ENCODE results near the gene VSTM4.

VSTM4 gene

GRCh38 chr10:49091450-49092210 lies 23.7 kb downstream of the VSTM4 start:
- DNase-seq (ENCODE audit: low read depth in 2 of 2) = no peak

DNA sequence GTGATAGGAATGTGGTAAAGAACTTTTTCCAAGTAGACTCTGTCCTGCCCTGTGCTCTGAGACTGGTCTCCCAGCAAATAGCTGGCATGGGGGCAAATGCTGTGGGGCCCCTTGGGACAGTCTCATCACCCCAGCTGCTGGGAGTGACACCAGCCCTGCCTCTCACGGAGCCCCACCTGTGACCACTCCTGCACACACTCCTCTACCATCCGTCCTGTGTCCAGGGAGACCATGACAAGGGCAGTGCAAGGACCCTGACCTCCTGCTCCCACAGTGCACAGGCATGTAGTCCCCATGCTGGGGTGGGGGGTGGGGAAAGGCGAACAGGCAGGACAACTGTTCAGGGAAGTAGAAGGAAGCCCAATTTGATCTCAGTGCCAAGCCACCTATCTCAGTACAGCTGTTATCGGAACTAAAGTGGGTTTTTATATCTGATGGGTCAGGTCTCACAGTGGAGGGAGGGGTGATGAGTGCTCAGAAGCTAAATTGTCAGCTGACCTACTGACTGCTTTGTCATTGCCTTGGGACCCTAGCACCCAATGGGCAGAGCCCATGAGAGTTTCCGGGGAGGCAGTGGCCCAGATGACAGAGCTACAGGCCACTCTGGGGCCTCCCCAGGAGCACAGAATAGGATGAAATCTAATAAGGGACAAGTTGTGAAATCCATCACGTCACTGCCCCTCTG lies 24.5 kb downstream of the VSTM4 start:
- DNase-seq (ENCODE audit: low read depth in 2 of 2) = no peak

GRCh38 chr10:49090189-49090575 lies 25.1 kb downstream of the VSTM4 start:
- DNase-seq (ENCODE audit: low read depth in 2 of 2) = no peak

DNA sequence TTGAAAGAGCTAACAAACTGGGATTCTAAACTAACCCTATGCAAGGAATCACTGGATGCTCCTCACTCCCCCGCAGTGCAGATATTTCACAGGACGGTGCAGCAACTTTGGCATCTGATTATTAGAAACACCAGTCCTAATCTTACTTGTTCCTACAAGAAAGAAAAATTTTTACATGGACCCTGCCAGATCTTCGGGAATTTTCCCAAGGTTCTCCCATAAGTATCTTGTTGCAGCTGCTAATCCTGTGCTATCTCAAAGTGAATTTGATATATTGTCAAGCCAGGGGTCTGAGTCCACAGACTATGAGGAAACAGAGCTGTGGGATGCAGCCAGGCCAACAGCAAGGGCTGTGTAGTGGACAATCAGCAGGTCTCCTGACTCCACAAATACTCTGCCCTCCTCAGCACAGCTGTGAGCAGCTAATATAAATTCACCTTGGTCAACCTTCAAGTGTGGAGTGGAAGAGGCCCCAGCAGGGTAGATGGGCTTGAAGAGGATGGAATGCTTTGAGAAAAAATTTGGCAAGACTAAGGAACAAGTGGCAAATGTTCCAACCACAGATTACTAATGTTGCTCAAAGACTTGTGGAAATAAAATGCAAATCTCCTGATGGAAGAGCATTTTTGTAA lies 25.6 kb downstream of the VSTM4 start:
- no peak for DNase-seq (ENCODE audit: low read depth in 2 of 2)

DNA sequence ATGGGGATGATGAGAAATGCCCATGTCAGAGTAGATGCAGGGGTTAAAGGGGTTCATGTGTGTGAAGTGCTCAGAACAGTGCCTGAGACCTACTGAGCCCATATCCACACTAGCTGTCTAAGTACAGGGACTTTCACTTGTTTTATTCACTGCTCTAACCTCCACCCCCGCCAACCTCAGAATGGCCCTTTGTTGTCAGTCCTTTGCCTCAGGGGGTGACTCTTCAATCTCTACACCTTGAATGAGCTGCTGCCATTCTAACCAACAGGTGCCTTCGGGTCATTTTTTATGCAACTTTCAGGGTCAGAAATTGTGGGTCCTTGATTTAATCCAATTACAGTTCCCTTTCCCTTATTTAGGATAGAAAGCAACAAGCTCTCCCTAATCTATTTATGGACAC lies 26.2 kb downstream of the VSTM4 start:
- no peak for DNase-seq (ENCODE audit: low read depth in 2 of 2)

- no peak for DNase-seq (ENCODE audit: low read depth in 2 of 2)
Measured at GRCh38 chr10:49086889-49087288, 28.4 kb downstream of the VSTM4 start.

GRCh38 chr10:49083261-49083660 lies 32.1 kb downstream of the VSTM4 start:
- DNase-seq (ENCODE audit: low read depth in 2 of 2) = no peak

GRCh38 chr10:49082766-49083165 lies 32.6 kb downstream of the VSTM4 start:
- no peak for DNase-seq (ENCODE audit: low read depth in 2 of 2)

DNA sequence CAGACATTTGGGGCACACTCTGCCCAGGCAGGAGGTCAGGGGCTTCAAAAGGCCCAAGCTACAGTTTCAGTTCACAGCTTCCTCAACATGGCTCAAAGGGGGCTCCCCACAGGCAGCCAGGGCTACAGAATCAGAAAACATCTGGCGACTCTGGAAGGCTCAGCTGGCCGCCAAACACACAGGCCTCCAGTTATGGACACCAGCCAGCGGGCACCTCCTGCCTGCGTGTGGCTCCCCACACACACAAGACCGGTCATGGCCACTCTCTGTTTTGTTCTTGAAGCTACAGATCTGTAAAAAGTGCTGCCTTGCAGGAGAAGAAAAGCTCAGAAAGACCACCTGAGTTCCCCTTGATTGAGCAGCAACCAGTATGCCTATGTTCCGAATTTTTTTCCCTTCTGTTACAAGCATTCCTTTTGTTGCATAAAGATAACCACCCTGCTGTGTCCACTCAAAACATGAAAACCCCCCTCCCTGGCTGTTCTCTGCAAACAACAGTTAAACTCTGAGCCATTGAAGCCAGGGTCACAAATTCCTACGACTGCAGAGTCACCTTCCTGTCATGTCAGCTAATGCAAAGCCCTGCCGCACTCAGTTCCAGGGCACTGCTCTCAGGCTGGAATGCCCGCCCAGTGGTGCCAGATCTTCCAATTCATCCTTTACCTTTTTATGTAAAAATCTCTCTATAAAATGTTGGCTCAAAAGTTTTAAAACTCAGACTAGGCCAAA lies 33.6 kb downstream of the VSTM4 start:
- no peak for DNase-seq (ENCODE audit: low read depth in 2 of 2)

GRCh38 chr10:49080965-49081364 lies 34.4 kb downstream of the VSTM4 start:
- DNase-seq (ENCODE audit: low read depth in 2 of 2) = no peak

GRCh38 chr10:49080071-49080470 lies 35.3 kb downstream of the VSTM4 start:
- no peak for DNase-seq (ENCODE audit: low read depth in 2 of 2)

DNA sequence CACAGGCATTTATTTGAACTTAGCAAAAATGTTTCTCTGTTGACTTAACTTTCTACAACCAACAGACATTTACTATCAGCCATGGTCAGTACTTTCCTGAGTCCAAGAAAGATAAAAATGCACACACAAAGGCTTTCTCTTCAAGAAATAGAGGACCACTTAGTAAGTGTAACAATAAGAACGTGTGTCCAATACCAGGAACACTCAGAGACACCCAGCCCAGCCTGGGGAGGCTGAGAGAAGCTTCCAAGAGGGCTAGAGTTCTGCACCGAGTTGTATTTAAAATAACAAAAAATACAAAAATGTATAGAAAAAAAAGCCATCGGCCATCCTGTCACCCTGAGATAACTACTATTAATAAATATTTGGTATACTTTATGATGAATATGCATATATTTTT lies 35.8 kb downstream of the VSTM4 start:
- no peak for DNase-seq (ENCODE audit: low read depth in 2 of 2)

DNA sequence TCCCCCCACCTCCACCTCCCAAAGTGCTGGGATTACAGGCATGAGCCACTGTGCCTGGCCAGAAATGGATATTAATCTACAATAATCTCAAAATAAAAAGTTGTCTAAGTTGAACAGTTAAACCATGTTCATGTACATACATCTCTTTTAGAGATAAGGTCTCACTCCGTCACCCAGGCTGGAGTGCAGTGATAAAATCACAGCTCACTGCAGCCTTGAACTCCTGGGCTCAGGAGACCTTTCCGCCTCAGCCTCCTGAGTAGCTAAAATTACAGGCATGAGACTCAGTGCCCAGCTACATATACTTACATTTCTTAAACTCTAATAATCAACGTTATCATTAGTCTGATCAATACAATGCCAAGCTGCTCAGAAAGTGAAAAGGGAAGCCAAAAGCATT lies 36.2 kb downstream of the VSTM4 start:
- DNase-seq (ENCODE audit: low read depth in 2 of 2) = no peak

DNA sequence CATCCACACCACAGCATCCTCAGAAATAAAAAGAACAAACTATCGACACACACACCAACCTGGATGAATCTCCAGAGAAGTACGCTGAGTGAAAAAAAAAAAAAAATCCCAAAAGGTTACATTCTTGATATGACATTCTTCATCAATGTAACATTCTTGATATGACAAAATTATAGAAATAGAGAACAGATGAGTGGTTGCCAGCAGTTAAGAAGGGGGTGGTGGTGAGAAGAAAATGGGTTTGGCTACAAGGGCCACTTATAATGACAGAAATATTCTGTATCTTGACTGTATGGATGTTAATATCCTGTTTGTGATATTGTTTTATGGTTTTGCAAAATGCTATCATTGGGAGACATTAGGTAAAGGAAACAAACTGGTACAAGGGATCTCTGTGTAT lies 36.9 kb downstream of the VSTM4 start:
- DNase-seq (ENCODE audit: low read depth in 2 of 2) = no peak

- DNase-seq (ENCODE audit: low read depth in 2 of 2) = no peak
Measured at GRCh38 chr10:49076741-49077521, 38.4 kb downstream of the VSTM4 start.

DNA sequence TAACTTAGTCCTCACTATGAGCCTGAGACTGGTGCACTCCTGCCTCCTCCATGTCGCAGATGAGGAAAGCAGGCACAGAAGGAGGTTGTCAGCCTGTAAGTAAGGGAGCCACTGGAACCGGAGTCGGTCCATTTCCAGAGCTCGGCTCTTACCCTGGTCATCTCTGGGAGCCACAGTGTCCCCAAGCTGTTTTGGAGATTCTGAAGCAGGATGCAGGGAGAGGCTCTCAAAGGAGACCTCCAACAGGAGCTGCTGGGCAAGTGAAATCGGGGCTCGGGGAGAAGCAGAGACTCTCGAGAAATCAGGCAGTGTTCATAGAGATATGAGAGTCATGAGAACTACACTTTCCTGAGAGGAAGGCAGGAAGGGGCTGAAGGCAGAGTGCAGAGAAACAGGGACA lies 39.0 kb downstream of the VSTM4 start:
- no peak for DNase-seq (ENCODE audit: low read depth in 2 of 2)

DNA sequence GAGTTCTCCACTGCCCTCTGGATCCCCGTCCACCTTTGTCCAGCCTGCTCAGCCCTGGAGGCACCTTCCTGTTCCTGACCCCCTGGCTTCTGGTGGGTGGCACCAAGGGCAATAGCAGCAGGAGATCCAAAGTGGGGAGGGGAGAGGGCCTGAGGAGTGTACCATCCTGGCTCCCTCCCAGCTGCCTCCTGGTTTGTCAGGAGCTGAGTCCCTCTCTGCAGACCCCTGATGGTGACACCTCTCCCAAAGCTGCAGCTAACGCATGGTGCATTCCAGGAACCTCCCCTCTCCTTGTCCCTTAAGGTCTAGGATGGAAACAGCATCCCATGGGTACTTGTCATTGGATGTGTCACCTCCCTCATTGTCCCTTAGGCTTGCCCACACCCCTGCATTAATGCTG lies 39.6 kb downstream of the VSTM4 start:
- no peak for DNase-seq (ENCODE audit: low read depth in 2 of 2)

- no peak for DNase-seq (ENCODE audit: low read depth in 2 of 2)
Measured at GRCh38 chr10:49074836-49075682, 40.3 kb downstream of the VSTM4 start.

GRCh38 chr10:49072166-49072885 lies 43.0 kb downstream of the VSTM4 start:
- no peak for DNase-seq (ENCODE audit: low read depth in 2 of 2)

DNA sequence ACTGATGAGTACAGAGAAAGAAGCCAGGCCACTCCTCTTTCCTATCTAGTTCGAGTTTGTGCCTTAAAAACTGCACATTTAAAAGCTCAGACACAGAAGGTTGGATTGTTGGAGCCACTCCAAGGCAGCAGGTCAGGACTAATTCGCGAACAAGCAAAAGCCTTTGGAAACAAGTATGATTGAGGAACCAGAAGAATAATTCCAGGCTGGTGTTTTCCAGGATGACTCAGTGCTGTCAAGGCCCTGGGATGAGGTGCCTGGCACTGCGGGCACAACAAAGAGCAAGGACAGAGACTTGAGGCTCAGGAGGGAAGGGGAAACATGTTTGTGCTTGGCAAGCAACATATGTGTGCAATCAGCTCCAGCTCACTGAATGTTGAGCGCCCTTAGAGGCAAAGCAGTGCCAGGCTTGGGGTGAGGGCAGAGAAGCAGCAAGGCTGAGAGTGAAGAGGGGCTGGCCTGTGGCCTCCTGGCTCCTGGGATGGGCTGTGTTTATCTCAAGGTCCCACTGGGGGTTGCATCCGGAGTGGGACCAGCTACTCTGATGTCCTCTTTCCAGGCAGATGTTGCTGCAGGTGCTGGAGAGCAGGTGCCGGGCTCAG lies 44.1 kb downstream of the VSTM4 start:
- no peak for DNase-seq (ENCODE audit: low read depth in 2 of 2)

Measured in stimulated activated CD8-positive, alpha-beta memory T cell treated with anti-CD3 and anti-CD28 coated beads, Interleukin-7, amount 100 ng/mL, for 1 hour (primary cell).